K562 (cell line): ENCODE results near the gene PSORS1C1.

Experiments
- CBX1 ChIP-seq: sonication (generic); IDR thresholded peaks from 2 replicates; pipeline ENCODE4 v1.6.1; 2016; ENCODE audit warnings: antibody characterized with exemption, low read depth, mild to moderate bottlenecking
- HDAC2 ChIP-seq: fragments of 450-650 bp; IDR thresholded peaks from 2 replicates; pipeline ENCODE4 v1.6.1; 2016; ENCODE audit warnings: mild to moderate bottlenecking
- NR2C2 ChIP-seq, 2 experiments: fragments of 200-800 bp in 1 of 2; sonication (Bioruptor generic) in 1 of 2; sonication (generic) in 1 of 2; formaldehyde crosslinking in 1 of 2; IDR thresholded peaks; 2 replicates each; pipeline versions ENCODE4 v1.6.1 to v1.8.0; 2016 to 2022; ENCODE audit warnings: mild to moderate bottlenecking in 1 of 2, missing compliant biosample characterization in 1 of 2, missing genetic modification characterization in 1 of 2, missing genetic modification reagents in 1 of 2
- POLR2A ChIP-seq: fragments of 450-650 bp; conservative IDR thresholded peaks from 2 replicates; pipeline ENCODE4 v1.6.1; 2016
- ZFX ChIP-seq: sonication (generic); formaldehyde crosslinking; IDR thresholded peaks from 2 replicates; pipeline ENCODE4 v1.8.0; 2022; ENCODE audit warnings: mild to moderate bottlenecking, missing genetic modification reagents, moderate library complexity
- ZNF274 ChIP-seq: IDR thresholded peaks from 2 replicates; pipeline ENCODE4 v1.6.1; 2011; ENCODE audit warnings: low read depth, mild to moderate bottlenecking, low read length, moderate library complexity, borderline replicate concordance
- TF ChIP-seq, protein P1 (sequence below): sonication (generic); formaldehyde crosslinking; IDR thresholded peaks from 2 replicates; pipeline ENCODE4 v1.8.1; 2023; ENCODE audit warnings: mild to moderate bottlenecking, missing genetic modification reagents
- TF ChIP-seq, protein P2 (sequence below), 3 experiments: IDR thresholded peaks in 2 of 3; conservative IDR thresholded peaks in 1 of 3; 2 replicates each; pipeline ENCODE4 v1.5.1; 2011 to 2012; ENCODE audit warnings: low read length in 3 of 3, mild to moderate bottlenecking in 3 of 3, control low read depth in 2 of 3, improper control_type of control experiment in 1 of 3, inconsistent platforms in 1 of 3, low read depth in 1 of 3, mixed read lengths in 1 of 3, moderate library complexity in 1 of 3; ENCODE audit not compliant: insufficient read depth in 2 of 3
- TF ChIP-seq, protein P3 (sequence below): sonication (generic); formaldehyde crosslinking; IDR thresholded peaks from 2 replicates; pipeline ENCODE4 v1.8.1; 2022; ENCODE audit warnings: missing genetic modification reagents
- TF ChIP-seq, protein P4 (sequence below): fragments of 250-450 bp; sonication (Bioruptor Pico); IDR thresholded peaks from 2 replicates; pipeline ENCODE4 v1.5.0; 2020; ENCODE audit warnings: mild to moderate bottlenecking, borderline replicate concordance

DNA sequence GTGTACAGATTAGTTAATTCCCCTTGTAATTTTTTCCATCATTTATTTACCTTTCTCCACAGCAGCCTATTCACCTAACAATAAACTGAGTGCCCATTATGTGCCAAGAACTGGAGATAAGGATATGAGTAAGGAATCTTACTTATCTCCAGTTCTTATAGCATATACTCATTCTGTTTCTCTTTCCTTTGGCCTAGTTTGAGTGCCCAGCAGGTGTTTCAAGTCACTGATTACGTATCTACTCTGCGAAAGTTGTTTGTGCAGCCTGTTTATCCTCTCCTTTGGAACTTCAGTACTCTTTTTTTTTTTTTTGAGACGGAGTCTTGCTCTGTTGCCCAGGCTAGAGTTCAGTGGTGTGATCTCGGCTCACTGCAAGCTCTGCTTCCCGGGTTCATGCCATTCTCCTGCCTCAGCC lies 73.2 kb downstream of the PSORS1C1 start:
- TF ChIP-seq ZNF274 (no peak), NR2C2 (CRISPR knock-in tag; IDR thresholded peaks at IDR 0.05) (no peak), NR2C2 (tag; IDR thresholded peaks at IDR 0.05) (no peak), HDAC2 (no peak), CBX1 (no peak), POLR2A (no peak), ZFX (no peak)
- TF ChIP-seq, protein P1, sequence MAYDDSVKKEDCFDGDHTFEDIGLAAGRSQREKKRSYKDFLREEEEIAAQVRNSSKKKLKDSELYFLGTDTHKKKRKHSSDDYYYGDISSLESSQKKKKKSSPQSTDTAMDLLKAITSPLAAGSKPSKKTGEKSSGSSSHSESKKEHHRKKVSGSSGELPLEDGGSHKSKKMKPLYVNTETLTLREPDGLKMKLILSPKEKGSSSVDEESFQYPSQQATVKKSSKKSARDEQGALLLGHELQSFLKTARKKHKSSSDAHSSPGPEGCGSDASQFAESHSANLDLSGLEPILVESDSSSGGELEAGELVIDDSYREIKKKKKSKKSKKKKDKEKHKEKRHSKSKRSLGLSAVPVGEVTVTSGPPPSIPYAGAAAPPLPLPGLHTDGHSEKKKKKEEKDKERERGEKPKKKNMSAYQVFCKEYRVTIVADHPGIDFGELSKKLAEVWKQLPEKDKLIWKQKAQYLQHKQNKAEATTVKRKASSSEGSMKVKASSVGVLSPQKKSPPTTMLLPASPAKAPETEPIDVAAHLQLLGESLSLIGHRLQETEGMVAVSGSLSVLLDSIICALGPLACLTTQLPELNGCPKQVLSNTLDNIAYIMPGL (CRISPR knock-in tag), result no peak
- TF ChIP-seq, protein P2, sequence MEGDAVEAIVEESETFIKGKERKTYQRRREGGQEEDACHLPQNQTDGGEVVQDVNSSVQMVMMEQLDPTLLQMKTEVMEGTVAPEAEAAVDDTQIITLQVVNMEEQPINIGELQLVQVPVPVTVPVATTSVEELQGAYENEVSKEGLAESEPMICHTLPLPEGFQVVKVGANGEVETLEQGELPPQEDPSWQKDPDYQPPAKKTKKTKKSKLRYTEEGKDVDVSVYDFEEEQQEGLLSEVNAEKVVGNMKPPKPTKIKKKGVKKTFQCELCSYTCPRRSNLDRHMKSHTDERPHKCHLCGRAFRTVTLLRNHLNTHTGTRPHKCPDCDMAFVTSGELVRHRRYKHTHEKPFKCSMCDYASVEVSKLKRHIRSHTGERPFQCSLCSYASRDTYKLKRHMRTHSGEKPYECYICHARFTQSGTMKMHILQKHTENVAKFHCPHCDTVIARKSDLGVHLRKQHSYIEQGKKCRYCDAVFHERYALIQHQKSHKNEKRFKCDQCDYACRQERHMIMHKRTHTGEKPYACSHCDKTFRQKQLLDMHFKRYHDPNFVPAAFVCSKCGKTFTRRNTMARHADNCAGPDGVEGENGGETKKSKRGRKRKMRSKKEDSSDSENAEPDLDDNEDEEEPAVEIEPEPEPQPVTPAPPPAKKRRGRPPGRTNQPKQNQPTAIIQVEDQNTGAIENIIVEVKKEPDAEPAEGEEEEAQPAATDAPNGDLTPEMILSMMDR (IDR thresholded peaks at IDR 0.05 in 2 of 3, conservative IDR thresholded peaks at IDR 0.05 in 1 of 3; ENCODE audit: insufficient read depth in 2 of 3, low read depth in 1 of 3, low read length in 3 of 3), result no peak
- TF ChIP-seq, protein P3, sequence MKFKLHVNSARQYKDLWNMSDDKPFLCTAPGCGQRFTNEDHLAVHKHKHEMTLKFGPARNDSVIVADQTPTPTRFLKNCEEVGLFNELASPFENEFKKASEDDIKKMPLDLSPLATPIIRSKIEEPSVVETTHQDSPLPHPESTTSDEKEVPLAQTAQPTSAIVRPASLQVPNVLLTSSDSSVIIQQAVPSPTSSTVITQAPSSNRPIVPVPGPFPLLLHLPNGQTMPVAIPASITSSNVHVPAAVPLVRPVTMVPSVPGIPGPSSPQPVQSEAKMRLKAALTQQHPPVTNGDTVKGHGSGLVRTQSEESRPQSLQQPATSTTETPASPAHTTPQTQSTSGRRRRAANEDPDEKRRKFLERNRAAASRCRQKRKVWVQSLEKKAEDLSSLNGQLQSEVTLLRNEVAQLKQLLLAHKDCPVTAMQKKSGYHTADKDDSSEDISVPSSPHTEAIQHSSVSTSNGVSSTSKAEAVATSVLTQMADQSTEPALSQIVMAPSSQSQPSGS, result no peak
- TF ChIP-seq, protein P4, sequence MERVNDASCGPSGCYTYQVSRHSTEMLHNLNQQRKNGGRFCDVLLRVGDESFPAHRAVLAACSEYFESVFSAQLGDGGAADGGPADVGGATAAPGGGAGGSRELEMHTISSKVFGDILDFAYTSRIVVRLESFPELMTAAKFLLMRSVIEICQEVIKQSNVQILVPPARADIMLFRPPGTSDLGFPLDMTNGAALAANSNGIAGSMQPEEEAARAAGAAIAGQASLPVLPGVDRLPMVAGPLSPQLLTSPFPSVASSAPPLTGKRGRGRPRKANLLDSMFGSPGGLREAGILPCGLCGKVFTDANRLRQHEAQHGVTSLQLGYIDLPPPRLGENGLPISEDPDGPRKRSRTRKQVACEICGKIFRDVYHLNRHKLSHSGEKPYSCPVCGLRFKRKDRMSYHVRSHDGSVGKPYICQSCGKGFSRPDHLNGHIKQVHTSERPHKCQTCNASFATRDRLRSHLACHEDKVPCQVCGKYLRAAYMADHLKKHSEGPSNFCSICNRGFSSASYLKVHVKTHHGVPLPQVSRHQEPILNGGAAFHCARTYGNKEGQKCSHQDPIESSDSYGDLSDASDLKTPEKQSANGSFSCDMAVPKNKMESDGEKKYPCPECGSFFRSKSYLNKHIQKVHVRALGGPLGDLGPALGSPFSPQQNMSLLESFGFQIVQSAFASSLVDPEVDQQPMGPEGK (CRISPR knock-in tag), result no peak
